Renal cortex interstitium (tissue), 11 donors: ENCODE data around the gene PGBD2. TPM values are rescaled to one million over a fixed set of nuclear protein-coding genes. Genes with fewer than 3 reads are reported as not detected.
"Not testable (repeated sequence)": the region's sequence is repeated elsewhere in the genome, so short reads cannot be mapped to it uniquely, and the experiment has no call there.

ENCODE experiments used
- DNase-seq, 11 donors: peaks; one replicate each; pipeline ENCODE4 v3.0.0-alpha.2; 2013; ENCODE audit warnings: low read depth in 9 of 11, low spot score in 4 of 11; ENCODE audit errors: extremely low read depth in 1 of 11
- polyA plus RNA-seq, 3 donors: library from polyadenylated mRNA; unstranded; fragments of 120-200 nt; gene quantifications; one replicate each; pipeline ENCODE4 v1.2.1, GENCODE V29; 2013; ENCODE audit not compliant: insufficient read length in 3 of 3

Gene PGBD2
- polyA plus RNA-seq, 3 donors: 11.8 to 12.3 (median 12.2) TPM

DNA sequence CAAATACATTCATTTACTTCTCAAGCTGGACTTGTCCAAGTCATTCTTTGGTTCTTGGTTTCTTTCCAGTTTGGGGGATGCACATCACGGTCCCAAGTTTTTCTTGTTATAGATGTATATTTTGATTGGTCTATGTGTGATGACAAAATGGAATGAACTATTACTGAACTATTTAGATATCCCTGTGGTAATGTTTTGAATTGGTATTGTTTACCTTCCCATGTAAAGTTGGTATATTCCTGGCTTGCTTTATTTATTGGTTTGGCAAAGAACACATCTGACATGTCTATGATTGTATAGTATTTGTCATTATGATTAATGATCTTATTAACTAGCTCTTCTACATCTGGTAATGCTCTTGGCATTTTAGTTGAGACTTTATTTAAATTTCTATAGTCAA, 24.8 kb upstream of the PGBD2 start:
- DNase-seq: no peak

DNA sequence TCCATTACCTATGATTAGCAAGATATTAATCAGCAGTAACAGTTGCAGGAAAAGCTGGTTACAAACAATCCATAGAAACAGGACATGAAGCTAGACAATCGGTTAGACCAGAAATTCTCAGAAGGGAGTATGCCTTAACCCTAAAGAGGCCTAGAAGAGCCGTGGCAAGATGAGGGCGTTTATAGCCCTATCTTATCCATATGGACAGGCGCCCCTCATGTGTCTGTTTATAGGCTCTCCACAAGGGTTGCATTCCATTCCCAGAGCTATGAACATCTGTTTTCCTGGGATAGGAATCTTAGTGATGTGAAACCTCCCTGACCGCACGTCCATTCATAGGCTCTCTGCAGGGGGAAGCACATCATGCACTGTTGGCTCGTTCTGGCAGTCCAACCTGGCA, 23.6 kb upstream of the PGBD2 start:
- not testable (repeated sequence) for DNase-seq

GRCh38 chr1:248884632-248885295, 21.3 kb upstream of the PGBD2 start:
- no peak for DNase-seq

GRCh38 chr1:248885646-248886045, 20.4 kb upstream of the PGBD2 start:
- no peak for DNase-seq

GRCh38 chr1:248886237-248886895, 19.7 kb upstream of the PGBD2 start:
- no peak for DNase-seq

- not testable (repeated sequence) for DNase-seq
Measured at GRCh38 chr1:248889914-248890243, 16.2 kb upstream of the PGBD2 start.

DNA sequence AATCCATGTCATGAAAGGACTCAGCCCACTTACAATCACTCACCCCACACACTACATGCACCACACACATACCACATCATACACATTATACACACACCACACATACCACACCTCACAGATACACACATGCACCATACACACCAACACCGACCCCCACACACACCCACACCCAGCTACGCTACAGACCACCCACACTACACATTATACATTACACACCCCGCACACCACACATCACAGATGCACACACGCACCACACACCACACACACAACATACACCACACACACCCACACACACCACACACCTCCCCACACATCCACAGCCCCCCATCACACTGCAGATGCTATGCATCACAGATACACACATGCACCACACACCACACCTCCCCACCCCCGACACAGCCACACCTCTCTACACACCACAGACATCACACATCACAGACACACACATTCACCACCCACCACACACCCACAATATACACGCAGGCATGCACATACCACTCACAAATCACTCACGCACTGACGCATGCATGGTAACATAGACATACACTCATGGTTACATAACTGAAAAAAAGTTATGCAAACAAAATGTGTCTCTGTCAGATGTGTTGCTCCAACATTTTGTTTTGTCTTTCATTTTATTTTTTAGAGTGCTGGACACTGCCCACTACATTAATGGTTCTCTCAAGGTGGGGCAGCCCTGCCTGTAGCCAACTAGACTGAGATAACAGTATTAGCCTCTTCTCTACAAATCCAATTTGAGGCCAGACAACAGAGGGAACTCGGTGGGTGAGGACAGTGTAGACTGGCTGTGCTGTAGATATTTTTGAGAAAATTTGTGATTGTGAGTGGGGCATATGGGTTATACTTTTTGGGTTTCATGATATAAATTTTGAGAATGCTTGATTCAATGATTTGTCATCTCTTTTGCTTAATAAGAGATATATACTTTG, 15.2 kb upstream of the PGBD2 start:
- DNase-seq: no peak

DNA sequence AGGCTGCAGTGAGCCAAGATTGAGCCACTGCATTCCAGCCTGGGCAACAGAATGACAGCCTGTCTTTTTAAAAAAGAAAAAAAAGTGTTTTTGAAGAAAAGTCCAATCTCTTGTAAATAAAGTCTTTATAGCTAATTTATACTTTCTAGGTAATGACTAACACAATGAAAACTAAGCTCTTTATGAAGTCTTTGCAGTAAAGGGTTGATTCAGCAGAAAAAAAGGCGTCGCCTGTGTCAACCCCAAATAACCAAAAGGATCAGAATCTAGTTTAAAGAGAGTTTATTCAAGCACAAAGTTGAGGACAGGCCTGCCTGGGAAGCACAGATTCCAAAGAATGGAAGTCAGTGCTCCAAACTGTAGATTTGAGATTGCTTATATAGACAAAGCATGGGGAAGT, 14.3 kb upstream of the PGBD2 start:
- no peak for DNase-seq

DNA sequence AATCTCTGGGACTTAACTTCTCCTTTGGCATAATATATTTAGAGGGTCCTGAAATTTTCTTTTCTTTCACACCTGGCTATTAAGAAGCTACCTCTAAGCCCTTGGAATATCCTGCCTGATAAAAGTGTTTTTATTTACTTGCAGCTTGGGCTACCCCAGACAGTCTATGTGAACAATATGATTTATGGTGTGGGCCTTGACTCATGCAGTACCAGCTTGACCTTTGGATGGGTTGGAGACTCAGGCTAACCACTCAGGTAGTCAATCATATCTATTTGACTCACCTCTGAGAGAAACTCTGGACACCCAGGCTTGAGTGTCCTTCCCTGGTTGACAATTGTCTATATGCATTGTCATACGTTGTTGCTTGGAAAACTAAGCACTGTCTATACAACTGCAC, 13.4 kb upstream of the PGBD2 start:
- no peak for DNase-seq

DNA sequence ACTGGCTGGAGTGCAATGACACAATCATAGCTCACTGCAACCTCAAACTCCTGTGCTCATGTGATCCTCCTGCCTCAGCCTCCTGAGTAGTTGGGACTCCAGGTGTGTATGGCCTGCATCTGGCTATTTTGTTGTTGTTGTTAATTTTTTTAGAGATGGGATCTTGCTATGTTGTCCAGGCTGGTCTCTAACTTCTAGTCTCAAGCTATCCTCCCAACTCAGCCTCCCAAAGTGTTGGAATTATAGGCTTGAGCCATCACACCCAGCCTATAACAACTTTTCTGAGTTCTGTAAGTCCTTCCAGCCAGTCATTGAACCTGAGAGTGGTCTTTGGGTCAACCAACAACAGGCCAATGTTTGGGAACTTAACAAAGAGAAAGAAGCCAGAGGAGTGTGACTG, 11.2 kb upstream of the PGBD2 start:
- no peak for DNase-seq

GRCh38 chr1:248897412-248898337, 8.4 kb upstream of the PGBD2 start:
- no peak for DNase-seq

- DNase-seq: no peak
Measured at GRCh38 chr1:248900637-248901036, 5.4 kb upstream of the PGBD2 start.

- no peak for DNase-seq
Measured at GRCh38 chr1:248901578-248901977, 4.5 kb upstream of the PGBD2 start.

GRCh38 chr1:248904437-248905216, 1.4 kb upstream of the PGBD2 start:
- no peak for DNase-seq

- no peak for DNase-seq
Measured at GRCh38 chr1:248905662-248906008, 400 bp upstream of the PGBD2 start.

GRCh38 chr1:248906753-248907661, 972 bp downstream of the PGBD2 start:
- peak in 3 of 11 donors; percentile 4 to 78 (median 7) for DNase-seq

DNA sequence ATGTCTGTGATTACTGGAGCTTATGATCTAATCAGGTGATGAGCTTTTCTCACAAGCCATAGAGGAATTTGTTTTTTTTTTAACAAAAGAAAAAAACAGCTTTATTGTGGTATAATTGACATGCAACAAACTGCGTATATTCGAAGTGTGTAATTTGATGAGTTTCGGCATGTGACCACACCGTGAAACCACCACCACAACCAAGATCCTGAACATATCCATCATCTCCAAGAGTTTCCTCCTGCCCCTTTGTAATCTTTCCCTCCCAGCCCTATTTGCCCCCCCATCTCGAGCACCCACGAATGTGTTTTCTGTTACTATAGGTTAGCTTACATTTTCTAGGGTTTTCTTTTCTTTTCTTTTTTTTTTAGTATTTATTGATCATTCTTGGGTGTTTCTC, 4.7 kb downstream of the PGBD2 start:
- DNase-seq: no peak
